Hindlimb muscle (tissue), 1 donor: ENCODE results near the gene ZSWIM8. TPM values are rescaled to one million over a fixed set of nuclear protein-coding genes. Genes with fewer than 3 reads are reported as not detected.
A peak's percentile ranks its signal among the peaks of the same experiment; 100 is the strongest.
"Not testable (repeated sequence)": the region's sequence is repeated elsewhere in the genome, so short reads cannot be mapped to it uniquely, and the experiment has no call there.

Source experiments
- DNase-seq: peaks from one replicate; pipeline ENCODE4 v3.0.0-alpha.2; 2013
- polyA plus RNA-seq: library from polyadenylated mRNA; unstranded; fragments of 120-200 nt; gene quantifications from one replicate; pipeline ENCODE4 v1.2.1, GENCODE V29; 2013; ENCODE audit not compliant: insufficient read length

ZSWIM8 gene, protein sequence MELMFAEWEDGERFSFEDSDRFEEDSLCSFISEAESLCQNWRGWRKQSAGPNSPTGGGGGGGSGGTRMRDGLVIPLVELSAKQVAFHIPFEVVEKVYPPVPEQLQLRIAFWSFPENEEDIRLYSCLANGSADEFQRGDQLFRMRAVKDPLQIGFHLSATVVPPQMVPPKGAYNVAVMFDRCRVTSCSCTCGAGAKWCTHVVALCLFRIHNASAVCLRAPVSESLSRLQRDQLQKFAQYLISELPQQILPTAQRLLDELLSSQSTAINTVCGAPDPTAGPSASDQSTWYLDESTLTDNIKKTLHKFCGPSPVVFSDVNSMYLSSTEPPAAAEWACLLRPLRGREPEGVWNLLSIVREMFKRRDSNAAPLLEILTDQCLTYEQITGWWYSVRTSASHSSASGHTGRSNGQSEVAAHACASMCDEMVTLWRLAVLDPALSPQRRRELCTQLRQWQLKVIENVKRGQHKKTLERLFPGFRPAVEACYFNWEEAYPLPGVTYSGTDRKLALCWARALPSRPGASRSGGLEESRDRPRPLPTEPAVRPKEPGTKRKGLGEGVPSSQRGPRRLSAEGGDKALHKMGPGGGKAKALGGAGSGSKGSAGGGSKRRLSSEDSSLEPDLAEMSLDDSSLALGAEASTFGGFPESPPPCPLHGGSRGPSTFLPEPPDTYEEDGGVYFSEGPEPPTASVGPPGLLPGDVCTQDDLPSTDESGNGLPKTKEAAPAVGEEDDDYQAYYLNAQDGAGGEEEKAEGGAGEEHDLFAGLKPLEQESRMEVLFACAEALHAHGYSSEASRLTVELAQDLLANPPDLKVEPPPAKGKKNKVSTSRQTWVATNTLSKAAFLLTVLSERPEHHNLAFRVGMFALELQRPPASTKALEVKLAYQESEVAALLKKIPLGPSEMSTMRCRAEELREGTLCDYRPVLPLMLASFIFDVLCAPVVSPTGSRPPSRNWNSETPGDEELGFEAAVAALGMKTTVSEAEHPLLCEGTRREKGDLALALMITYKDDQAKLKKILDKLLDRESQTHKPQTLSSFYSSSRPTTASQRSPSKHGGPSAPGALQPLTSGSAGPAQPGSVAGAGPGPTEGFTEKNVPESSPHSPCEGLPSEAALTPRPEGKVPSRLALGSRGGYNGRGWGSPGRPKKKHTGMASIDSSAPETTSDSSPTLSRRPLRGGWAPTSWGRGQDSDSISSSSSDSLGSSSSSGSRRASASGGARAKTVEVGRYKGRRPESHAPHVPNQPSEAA (N-terminal part only)
- polyA plus RNA-seq: 80.1 TPM

DNA sequence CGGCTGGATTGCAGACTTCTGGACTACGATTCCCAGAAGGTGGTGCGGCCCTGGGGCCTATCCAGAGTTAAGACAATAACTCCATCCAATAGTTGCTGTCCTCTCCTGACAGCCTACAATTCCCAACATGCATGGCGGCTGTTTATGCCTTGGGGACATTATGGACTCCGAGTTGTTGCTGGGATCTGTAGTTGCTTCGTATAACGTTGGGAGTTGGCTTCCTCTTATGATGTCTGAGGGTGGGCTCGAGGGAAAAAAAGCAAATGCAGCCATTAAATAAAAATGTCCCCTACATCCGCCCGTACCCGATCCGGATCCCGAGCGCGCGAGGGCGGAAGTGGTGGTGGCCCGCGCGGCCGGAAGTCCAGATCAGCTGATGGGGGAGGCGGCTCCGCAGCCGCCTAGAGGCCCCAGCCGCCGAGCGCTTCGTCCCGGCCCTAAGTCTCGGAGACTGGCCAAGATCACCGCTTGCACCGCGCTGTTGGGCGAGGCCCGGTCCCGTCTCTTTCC lies at the start of gene ZSWIM8:
ZSWIM8 (plus strand) TSS at position 396 of the 510 bp plus-strand sequence. CDS start 273 bp downstream, outside the sequence.
- DNase-seq: peak; percentile 95

DNA sequence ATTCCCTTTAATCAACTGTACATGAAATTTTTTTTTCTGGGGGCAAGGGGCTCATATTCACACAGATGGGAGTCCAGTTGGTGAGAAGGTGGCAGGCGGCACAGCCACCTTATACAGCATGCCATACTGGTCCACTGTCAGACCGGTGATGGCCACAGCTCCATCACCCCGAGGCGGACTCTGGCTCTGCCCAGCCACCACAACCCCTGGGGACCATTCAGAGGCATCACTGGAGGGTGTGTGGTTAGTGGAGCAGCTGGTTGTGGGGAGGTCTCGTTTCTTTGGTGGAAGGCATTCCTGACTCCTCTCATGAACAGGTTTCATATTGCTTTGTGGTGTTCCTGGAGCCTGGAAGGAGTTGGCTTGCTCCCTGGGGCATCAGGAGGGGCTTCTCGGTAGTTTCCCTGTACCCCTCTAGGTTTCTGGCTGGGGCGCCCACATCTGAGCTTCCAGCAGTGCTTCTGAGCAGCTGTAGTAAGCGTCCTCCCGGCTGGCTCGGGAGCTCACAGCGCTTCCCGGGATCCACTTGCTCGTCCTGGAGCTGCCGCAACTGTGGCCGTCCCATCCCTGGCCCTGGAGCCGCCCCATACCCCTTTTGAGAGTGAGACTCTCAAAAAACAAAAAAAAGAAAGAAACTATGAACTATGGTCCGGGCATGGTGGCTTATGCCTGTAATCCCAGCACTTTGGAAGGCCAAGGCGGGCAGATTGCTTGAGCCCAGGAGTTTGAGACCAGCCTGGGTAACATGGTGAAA lies 44.7 kb upstream of the ZSWIM8 start:
- DNase-seq: not testable (repeated sequence)

DNA sequence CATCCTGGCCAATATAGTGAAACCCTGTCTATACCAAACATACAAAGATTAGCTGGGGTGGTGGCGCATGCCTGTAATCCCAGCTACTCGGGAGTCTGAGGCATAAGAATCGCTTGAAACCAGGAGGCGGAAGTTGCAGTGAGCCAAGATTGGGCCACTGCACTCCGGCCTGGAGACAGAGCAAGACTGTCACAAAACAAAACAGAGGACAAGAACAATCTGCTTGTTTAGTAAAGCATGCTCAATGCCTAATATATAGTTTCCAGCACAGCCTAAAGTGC lies 43.0 kb upstream of the ZSWIM8 start:
- no peak for DNase-seq

DNA sequence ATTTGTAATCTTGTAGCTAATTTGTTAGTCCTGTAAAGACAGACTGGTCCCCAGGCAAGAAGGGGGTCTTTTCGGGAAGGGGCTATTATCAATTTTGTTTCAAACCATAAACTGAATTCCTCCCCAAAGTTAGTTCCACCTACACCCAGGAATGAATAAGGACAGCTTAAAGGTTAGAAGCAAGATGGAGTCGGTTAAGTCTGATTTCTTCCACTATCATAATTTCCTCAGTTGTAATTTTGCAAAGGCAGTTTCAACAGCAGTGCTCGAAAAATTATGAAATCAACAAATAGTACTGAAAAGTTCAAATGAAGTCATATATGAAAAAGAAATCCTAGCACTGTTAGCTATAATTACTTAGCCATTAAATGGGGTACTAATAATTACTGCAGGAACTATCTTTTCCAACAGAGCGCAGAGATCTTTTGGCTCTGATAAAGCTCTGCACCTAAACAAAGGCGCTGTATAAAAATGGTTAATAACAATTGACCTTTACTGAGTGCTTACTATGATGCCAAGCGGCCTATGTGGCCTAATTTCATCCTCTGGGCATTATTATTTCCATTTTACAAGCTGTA lies 42.0 kb upstream of the ZSWIM8 start:
- no peak for DNase-seq

- peak; percentile 98 for DNase-seq
Measured at GRCh38 chr10:73743905-73744663, 41.3 kb upstream of the ZSWIM8 start, which contains the start of gene SEC24C. TSS of gene SEC24C (plus strand) at chr10:73744372. CDS start at chr10:73746833, 2,461 bp downstream.

DNA sequence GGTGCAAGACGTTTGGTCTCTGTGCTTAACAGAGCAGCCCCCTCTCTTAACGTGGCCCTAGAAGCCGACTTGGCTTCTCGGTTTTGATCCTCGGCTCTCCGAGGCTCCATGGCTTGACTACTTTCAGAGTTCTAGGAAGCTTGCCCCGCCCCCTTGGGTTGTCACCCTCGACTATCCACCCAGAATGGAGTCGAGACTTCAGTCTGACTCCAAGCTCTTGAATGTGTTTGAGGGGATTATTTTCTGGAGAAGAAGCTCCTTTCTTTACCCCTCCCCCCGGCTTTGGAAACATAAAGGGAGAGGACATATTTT lies 40.8 kb upstream of the ZSWIM8 start:
- no peak for DNase-seq

GRCh38 chr10:73746721-73747120 lies 38.7 kb upstream of the ZSWIM8 start:
- no peak for DNase-seq

GRCh38 chr10:73750819-73751218 lies 34.6 kb upstream of the ZSWIM8 start:
- no peak for DNase-seq

DNA sequence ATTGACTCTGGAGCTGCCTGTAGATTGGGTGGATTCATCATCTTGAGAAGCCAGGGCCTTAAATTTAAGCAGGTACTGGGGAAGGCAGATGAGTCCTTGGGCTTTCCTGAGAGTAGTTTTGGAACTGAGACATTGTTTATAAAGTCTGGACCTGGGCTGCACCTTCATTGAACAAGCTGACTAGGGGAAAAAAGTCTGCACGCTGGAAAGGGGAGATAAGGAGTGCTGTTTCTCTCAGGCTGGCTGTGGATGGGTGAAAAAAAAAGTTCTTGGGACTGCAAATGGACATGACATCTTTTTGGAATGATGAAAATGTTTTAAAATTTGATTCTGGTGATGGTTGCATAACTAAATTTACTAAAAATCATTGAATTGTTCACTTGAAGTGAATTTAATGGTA lies 29.2 kb upstream of the ZSWIM8 start:
- DNase-seq: no peak

GRCh38 chr10:73758704-73759511 lies 26.5 kb upstream of the ZSWIM8 start:
- DNase-seq: no peak

GRCh38 chr10:73759512-73760115 lies 25.8 kb upstream of the ZSWIM8 start:
- no peak for DNase-seq

DNA sequence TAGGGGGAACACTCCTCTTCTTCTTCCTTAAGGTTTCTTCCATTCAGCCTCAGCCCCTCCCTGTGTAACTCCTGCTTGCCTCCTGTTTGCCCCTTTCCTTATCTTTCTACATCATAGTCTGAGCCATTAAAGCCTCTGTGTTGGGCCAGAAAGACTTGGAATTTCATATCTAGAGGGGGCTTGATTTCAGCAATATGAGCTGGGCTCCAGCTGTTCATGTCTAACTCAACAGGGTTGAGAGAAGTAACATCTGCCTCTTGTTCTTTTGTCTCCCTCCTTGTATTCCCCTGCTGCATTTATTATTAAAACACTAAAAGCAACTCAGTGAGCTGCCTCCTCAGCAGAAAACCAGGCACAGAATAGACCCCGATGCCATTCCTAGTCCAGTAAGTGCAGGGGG lies 23.6 kb upstream of the ZSWIM8 start:
- no peak for DNase-seq

DNA sequence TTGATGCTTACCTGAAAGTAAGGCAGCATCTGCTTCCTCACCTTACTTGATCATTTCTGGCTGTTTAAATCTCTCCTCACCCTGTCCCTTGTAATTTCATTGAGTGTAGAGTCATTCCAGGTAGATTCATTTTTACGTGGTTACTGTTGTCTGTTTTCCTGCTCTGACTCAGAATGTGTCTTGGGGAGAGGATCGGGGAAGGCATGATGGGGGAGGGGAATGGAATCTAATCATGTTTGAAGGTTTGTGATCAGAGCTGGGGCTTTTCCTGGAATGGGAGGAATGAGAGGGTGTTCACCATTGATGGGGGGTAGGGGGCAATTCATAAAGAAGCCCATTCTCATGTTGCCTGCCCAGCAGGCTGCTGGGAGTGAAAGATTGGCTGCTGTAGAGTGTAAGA lies 22.5 kb upstream of the ZSWIM8 start:
- DNase-seq: no peak

DNA sequence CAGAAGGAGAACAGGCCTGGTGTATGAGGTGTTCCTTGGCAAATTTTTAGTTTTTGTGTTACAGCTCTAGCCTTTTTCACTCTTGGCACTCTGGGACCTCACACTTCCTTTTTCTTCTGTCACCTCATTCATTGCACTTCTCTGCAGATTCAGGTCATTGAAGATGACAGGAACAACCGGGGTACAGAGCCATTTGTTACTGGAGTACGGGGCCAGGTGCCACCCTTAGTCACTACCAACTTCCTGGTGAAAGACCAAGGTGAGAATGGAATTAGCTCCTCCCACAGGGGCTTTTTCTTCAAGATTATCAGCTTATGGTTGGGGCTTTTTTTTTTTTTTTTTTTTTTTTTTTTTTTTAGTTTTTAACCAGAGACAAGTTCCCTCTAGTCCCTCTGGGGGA lies 22.1 kb upstream of the ZSWIM8 start:
- no peak for DNase-seq

GRCh38 chr10:73765066-73765465 lies 20.3 kb upstream of the ZSWIM8 start:
- DNase-seq: no peak

DNA sequence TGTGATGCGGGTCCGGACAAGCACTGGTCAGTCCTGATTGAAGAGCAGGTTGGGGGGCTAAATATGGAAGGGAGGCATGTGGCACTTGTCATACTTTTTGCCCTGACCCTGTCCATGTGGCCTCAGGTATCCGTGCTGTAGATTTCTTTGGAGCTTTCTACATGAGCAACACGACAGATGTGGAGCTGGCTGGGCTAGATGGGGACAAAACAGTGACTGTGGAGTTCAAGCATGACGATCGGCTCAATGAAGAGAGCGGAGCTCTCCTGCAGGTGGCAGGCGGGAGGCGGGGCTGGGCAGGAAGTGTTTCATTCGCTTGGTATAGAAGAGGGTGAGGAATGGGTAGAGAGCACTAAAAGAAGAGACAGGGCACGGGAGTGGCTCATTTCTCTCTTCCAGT lies 16.5 kb upstream of the ZSWIM8 start:
- no peak for DNase-seq

DNA sequence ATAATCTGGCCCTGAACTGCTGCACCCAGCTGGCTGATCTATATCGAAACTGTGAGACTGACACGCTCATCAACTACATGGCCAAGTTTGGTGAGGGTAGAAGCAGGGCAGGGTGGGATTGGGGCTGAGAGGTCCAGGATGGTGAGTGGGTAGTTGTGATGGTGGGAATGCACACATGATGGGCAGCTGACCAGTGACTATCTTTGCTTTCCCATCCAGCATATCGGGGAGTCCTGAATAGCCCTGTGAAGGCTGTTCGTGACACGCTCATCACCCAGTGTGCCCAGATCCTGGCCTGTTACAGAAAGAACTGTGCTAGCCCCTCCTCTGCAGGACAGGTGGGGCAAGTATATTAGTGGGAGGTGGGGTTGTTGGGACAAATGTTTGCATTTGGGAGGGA lies 16.0 kb upstream of the ZSWIM8 start:
- DNase-seq: no peak

GRCh38 chr10:73771722-73772280 lies 13.6 kb upstream of the ZSWIM8 start:
- DNase-seq: peak; percentile 93
